Tibial nerve (tissue), 4 donors: ENCODE measurements around the gene BAIAP3.

Source experiments
- CTCF ChIP-seq, 5 experiments: fragments of 200-600 bp in 3 of 5; fragments of 450-650 bp in 2 of 5; sonication (generic) in 3 of 5; IDR thresholded peaks; one replicate each; pipeline ENCODE4 v1.5.1; 2016 to 2019; ENCODE audit warnings: antibody characterized with exemption in 5 of 5, mild to moderate bottlenecking in 3 of 5, moderate library complexity in 2 of 5
- EP300 ChIP-seq, 2 donors: sonication (generic); formaldehyde crosslinking; IDR thresholded peaks; one replicate each; pipeline ENCODE4 v1.6.1; 2017; ENCODE audit warnings: antibody characterized with exemption in 2 of 2, mild to moderate bottlenecking in 1 of 2
- POLR2A ChIP-seq, 2 donors: fragments of 450-650 bp; IDR thresholded peaks; one replicate each; pipeline ENCODE4 v1.6.1; 2017; ENCODE audit warnings: antibody characterized with exemption in 2 of 2, mild to moderate bottlenecking in 2 of 2, moderate library complexity in 2 of 2

- TF ChIP-seq CTCF (IDR thresholded peaks at IDR 0.05) (no peak), EP300 (IDR thresholded peaks at IDR 0.05) (no peak), POLR2A (IDR thresholded peaks at IDR 0.05) (no peak)
Measured at GRCh38 chr16:1320097-1320496, 13.3 kb upstream of the BAIAP3 start.
